Keratinocyte (primary cell): ENCODE data around the gene GPR37L1.

Experiments
- CTCF ChIP-seq, 3 experiments: IDR thresholded peaks in 1 of 3; conservative IDR thresholded peaks in 1 of 3; optimal IDR thresholded peaks in 1 of 3; 2 replicates in 2 of 3; 3 replicates in 1 of 3; pipeline versions ENCODE3 to v1.5.1; 2011; ENCODE audit warnings: low read length in 3 of 3, mild to moderate bottlenecking in 3 of 3, moderate library complexity in 2 of 3, control low read depth in 1 of 3, inconsistent platforms in 1 of 3; ENCODE audit not compliant: insufficient read depth in 2 of 3; ENCODE audit errors: extremely low read depth in 1 of 3
- EZH2 ChIP-seq: IDR thresholded peaks from one replicate; pipeline ENCODE4 v1.6.1; 2012; ENCODE audit warnings: inconsistent platforms, mild to moderate bottlenecking, low read length, moderate library complexity

- no peak for TF ChIP-seq CTCF (optimal IDR thresholded peaks at IDR 0.05 in 1 of 3, IDR thresholded peaks at IDR 0.05 in 1 of 3, conservative IDR thresholded peaks at IDR 0.05 in 1 of 3; ENCODE audit: extremely low read depth in 1 of 3, insufficient read depth in 2 of 3, low read length in 3 of 3)
- TF ChIP-seq EZH2, result no peak
These were observed 46.6 kb upstream of the GPR37L1 start for GRCh38 chr1:202076050-202076511.
